Globus pallidus (tissue), 1 donor: ENCODE measurements around the gene DTX3.

Experiments used
- DNase-seq: peaks from one replicate; pipeline ENCODE4 v3.0.0-alpha.2; 2015; ENCODE audit warnings: low spot score

DTX3 gene

GRCh38 chr12:57620245-57620935 is 15.8 kb downstream of the DTX3 start:
- DNase-seq, result no peak

- no peak for DNase-seq
Measured at GRCh38 chr12:57620936-57621496, 16.4 kb downstream of the DTX3 start.

- peak; percentile 30 for DNase-seq
Measured at GRCh38 chr12:57621497-57622292, 17.1 kb downstream of the DTX3 start.

GRCh38 chr12:57622293-57623245 is 17.9 kb downstream of the DTX3 start:
- DNase-seq, result no peak

- DNase-seq, result no peak
Measured at GRCh38 chr12:57623385-57623784, 18.8 kb downstream of the DTX3 start.

GRCh38 chr12:57623811-57624390 is 19.3 kb downstream of the DTX3 start:
- DNase-seq, result no peak

- no peak for DNase-seq
Measured at GRCh38 chr12:57624441-57625220, 20.0 kb downstream of the DTX3 start.

GRCh38 chr12:57625261-57626032 is 20.8 kb downstream of the DTX3 start:
- DNase-seq, result no peak

GRCh38 chr12:57626111-57626920 is 21.7 kb downstream of the DTX3 start:
- no peak for DNase-seq

- no peak for DNase-seq
Measured at GRCh38 chr12:57626921-57627445, 22.4 kb downstream of the DTX3 start.

- no peak for DNase-seq
Measured at GRCh38 chr12:57627501-57628279, 23.1 kb downstream of the DTX3 start.

GRCh38 chr12:57628280-57629191 is 23.9 kb downstream of the DTX3 start:
- DNase-seq, result no peak

GRCh38 chr12:57629897-57630471 is 25.4 kb downstream of the DTX3 start:
- DNase-seq, result peak; percentile 89

GRCh38 chr12:57630891-57631433 is 26.3 kb downstream of the DTX3 start:
- DNase-seq, result no peak

GRCh38 chr12:57631566-57632072 is 27.0 kb downstream of the DTX3 start:
- DNase-seq, result no peak
